NCI-H526 (cell line): ENCODE results near the gene MKS1.
A peak's percentile ranks its signal among the peaks of the same experiment; 100 is the strongest.

Experiments
- DNase-seq, 2 experiments: peaks; one replicate each; lab custom pipeline; 2025; lab: John Stamatoyannopoulos, UW

Gene MKS1

DNA sequence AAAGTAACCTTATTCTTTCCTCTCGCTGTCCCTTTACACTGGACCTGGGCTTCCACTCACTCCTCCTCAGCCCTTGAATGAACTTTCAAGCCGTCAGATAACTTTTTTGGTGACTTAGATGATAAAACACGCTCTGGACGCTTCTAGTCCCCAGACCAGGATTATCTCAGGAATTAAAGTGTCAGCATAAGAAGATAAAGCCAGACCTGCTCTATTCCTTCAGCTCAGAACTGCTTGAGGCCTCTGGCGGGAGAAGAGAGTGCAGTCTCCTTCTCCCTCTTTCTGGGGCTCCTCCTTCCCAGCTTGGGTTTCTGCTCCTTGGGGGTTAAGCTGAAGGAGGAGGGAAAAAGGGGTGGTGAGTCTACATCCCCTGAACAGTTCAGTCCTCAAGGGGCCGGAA, 25.9 kb upstream of the MKS1 start:
- no peak for DNase-seq

DNA sequence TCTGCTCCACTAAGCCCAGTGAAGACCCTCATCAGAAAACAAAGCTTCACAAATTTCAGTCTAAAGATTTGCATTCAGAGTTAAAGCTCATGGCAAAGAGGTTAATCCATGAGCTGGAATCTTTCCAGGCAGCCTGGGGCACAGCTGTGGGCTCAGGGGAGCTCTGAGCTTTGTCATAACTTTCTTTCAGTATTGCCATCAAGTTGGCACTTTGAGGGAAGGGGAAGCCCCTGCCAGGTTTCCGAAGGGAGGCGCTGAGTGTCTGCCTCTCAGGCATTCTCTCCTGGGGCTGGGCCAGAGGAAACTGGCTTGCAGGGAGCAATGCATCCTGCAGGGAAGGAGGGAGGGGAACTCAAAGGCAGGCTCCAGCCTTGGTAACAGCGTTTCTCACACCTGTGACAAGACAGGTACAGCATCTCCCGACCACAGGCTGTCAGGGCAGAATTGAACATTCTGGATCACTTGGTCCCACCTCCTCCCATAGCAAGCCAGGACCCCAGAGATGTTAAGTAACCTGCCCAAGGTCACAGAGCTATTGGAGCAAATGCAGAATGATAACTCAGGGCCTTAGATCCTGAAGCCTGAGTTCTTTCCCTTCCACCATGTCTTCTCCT, 23.2 kb upstream of the MKS1 start:
- DNase-seq: no peak

DNA sequence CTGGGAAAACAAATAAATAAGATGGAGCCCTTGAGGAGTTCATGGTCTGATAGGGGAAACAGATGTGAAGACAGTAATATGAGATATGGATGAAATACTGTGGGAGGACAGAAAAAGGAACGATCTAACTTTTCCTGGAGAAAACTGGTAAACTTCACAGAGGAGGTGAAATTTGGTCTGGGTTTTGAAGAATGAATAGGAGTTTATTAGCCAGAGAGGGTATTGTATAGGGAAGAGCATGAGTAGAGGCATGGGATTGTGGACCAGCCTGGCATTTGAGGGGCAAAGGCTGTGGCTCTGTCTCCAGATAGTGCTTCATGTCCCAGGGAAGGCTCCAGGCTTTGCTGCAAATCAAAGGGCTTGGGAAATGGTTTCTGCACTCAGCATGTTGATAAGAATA, 20.9 kb upstream of the MKS1 start:
- DNase-seq: no peak

DNA sequence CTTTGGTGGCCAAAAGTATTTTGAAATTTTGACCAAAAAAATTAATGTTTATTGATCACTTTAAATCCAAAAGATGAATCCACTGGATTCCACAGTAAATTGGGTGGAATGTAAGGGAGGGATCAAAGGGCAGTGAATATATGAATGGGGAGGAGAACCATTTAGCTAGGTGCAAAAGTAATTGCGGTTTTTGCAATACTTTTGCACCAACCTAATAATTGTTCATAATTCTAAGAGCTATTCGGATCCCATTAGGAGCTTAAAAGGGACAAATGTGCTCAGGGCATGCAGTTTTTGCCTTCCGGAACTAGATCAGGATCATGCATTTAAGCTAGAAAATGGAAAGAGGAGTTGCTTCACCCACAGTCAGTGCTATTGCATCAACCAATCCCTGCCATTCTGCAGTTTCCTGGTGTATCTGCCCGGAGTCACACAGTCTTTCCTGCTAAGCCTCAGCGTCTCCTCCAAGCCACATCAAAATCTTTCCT, 19.1 kb upstream of the MKS1 start, which contains the start of gene LPO:
Gene LPO, plus strand, starts transcription at position 438 of the 488 bp plus-strand sequence. CDS start 4,396 bp downstream, outside the sequence.
- no peak for DNase-seq

DNA sequence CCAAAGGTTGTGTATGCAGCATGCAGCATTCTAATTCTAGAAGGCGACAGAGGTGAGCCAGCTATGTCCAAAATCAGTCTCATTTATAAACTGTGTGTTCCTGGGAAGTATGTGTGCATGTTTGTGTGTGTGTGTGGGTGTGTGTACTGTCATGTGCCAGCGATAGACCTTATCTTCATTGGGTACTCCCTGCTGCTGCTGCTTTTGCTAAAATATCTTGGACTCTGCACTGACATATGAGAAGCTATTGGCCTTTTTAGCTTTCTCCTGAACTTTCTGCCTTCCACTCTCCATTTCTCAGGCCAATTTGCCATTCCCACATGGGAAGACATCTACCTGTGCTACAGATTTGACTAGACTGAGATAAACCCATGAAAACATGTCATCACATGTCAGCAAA, 17.3 kb upstream of the MKS1 start:
- no peak for DNase-seq

DNA sequence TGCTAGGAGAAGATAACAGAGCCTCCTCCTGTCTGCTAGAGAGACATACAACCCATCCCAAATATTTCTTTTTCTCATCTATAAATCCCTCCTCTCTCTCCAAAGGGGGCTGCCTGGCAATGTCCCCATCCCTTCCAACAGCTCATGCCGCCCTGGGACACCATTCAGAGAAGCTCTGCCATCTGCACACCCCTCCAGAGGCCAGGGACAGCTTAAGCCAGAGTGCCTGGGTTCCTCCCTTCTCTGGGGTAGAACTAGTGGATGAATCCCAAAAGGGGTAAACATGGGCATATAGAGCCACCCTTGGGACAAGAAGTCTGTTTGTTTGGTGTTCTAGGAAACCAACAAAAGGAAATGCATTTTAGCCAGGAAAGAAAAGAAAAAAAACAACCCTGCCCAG, 16.8 kb upstream of the MKS1 start:
- DNase-seq: no peak

DNA sequence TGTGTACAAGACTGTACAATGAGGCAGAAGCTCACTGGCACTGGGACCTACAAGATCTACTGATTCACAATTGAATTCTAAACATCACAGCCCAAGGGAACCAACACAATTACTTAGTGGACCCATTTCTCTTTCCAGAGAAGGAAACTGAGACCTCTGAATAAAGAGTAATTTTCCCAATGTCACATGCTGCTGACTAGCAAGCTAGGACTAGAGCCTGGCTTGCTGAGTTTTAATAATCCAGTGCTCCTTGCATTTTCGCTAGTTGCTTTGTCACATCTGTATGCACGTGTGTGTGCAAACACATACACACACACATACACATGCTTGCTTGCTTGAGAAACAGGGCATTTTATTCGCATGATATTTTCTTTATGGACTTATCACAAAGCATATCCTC, 15.5 kb upstream of the MKS1 start:
- DNase-seq: no peak

DNA sequence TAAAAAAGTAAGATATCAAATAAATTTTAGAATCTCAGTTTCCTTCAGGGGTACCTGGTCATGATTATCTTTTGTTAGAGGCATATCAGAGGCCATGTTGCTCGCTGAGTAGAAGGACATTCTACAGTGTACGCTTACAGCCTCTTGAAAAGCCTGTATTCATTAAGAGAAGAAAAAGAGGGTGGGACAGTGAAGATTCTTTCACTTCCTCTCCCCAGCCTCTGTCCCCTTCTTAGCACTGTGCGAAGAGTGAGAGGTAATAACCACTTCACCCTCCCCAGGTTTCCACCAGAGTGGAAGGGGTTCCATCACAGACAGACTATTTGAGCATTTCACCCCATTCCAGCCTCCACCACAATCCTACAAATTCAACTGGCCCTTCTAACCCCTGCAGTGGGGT, 14.5 kb upstream of the MKS1 start:
- DNase-seq: no peak

DNA sequence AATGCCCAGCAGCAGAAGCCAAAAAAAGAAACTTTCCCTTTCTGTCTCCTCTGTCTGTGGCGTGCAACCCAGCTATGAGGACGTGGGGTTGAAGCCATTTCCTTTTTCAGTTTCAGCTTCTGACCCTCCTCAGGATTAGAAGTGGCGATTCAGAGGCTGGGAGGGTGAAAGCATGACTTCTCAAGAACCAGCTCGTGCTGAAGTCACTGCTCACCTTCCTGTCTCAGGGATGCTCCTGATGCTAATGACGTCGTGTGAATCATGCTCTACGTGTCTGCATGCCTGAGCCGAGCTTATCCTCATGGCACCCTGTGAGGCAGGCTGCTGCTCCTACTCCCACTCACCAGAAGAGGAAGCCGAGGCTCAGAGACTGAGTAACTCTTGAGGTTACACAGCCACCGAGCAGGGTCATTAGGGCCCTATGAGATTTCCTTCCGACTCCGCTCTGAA, 13.7 kb upstream of the MKS1 start:
- DNase-seq: no peak

DNA sequence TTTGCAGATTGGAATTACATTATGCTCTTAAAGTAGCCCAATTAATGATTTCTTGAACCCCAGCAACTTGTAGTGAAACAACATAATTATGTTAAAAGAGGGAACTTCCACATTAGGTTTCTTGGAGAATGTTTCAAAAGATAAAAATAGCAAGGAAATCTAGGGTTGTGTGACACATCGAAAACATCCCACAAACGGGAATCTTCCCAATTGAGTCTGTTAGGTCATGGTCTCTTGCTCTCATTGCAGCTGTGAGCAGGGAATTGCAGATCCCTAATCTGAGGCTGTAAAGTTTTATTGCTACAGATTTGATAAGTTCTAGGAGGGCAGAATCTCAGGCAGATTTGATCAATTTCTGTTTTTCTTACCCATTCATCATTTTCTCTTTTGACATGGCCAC, 12.6 kb upstream of the MKS1 start:
- DNase-seq: no peak

DNA sequence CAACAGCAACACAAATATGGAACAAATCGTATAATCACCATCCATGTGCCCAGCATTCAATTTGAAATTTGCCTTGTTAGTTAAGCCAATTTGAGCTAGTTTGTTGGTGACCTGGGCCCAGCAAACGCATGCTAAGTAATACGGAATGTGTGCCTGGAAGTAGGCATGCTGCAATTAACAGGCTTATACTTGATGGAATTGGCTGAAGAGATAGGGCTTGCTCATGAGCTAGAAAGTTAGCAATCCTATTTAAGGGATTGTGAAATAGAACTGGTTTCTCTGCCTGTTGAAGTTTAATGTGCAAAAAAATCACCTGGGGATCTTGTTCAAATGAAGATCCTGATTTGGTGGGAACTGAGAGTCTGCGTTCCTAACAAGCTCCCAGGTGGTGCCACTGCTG, 10.8 kb upstream of the MKS1 start:
- no peak for DNase-seq

DNA sequence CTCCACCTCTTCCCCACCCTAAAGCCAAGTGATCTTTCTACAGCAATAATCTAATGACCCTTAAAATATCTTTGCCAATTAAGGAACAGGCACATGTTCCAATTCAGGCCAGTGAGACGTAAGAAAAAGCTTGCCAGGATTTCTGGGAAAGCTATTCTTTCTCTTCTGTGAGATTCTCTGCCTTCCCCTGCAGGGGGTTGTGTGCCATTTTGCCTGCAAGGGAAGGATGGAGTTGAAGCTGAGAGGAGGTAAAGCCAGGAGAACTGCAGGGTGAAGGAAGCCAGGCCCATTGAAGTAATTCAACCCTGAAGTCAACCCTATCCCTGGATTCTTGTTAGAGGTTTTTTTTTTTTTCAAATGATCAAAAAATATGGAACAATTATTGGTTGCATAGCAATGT, 10.3 kb upstream of the MKS1 start:
- no peak for DNase-seq

DNA sequence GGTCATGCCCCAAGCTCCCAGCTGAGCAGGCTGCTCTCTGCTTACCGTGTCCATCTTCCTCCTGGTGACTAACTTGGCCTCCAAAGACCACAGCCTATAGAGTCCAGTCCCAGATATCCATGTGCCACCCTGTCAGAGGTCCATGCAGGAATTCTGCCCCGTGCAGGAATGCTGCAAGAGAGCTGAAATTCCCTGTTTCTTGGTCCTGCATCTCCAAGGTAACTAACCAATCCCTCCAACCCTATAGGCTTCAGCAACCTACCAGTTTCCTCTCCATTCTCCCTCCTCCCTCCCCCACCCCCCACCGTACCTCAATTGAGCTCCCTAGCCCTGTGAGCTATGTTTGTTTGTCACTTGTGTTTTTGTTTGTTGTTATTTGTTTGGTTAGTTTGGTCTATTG, 9.6 kb upstream of the MKS1 start:
- DNase-seq: no peak

DNA sequence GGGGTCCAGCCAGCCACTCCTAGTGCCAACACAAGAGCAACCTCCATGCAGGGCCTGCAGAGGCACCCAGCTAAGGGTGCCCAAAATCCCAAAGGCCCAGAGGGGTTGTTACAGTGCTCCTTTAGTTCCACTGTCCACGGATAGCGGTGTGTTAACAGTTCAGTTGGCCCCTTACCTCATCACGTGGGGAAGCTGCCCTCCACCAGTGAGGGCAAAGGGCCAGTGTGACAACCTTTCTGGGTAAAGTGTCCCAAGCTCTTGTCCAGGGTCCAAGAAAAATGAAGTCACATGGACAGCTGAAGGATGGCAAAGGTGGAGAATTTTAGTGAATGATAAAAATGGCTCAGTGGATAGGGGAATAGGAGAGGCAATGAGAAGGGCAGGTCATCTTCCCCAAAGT, 8.7 kb upstream of the MKS1 start:
- DNase-seq: no peak

DNA sequence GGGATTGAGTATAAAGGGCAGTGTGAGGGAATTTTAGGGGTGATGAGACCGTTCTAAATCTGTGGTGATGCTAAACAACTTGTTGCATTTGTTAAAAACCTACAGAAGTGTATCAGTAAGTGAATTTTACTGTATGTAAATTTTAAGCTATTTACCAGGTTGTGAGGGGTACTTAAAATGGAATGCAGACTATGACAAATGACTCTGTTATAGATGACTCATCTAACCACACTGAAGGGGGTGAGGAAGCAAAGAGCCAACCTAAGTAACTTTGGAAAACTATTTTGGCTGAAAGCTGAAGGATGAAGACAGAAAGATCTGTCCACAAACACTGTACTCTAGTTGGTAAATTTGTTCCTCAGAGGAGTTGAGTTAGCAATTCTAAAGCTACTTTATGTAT, 5.3 kb upstream of the MKS1 start:
- no peak for DNase-seq

DNA sequence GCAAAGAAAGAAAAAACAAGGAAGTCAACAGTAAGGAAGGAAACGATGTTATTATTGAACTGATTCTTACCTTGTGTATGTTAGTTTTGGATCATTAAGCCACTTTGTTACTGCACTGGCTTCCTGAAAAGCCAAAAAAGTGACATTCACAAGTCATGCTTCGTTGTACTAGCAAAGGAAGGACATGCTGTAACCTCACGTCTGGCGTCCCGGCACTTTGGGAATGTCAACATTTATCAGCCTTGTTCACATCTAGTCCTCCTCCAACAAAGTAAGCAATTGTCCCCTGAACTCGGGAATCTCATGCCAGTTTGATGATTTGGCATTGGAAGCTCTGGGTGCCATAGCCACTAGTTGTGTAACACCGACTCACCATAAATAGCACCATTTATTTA, 731 bp upstream of the MKS1 start:
- no peak for DNase-seq

DNA sequence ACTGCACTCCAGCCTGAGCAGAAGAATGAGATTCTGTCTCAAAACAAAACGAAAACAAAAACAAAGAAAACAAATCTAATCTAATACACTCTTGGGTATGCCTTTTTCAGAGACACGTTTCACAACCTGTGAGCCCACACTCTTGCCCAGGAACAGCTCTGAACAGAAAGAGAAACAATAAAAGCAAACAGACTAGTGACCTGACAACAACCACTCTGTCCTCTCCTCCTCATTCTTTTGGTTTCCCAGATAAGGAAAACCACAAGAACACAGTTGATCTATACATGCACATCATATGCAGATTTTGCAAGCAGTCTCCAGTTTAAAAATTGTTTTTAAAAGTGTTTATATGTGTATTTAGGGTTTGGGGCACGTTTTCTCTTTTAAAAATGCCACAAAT, 1.3 kb downstream of the MKS1 start:
- DNase-seq: no peak

DNA sequence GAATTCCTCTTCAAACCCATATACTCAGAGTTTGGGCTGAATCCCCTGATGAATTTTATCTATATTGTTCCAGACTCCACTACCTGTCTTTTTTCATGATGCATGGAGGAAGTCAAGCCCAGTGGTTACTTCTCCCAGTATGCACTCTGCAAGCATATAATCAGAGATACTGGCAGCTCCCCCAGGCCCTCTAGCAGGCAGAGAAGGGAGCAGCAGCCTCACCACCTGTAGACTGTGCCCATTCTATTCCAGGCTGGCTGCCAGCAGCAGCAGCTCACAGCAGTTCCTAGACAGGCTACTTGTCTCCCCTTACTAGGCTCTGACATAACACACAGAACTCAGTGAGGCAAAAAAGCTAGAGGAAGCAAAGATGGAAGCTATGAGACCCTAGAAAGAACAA, 3.4 kb downstream of the MKS1 start:
- peak in 1 of 2 experiments; percentile 49 for DNase-seq

DNA sequence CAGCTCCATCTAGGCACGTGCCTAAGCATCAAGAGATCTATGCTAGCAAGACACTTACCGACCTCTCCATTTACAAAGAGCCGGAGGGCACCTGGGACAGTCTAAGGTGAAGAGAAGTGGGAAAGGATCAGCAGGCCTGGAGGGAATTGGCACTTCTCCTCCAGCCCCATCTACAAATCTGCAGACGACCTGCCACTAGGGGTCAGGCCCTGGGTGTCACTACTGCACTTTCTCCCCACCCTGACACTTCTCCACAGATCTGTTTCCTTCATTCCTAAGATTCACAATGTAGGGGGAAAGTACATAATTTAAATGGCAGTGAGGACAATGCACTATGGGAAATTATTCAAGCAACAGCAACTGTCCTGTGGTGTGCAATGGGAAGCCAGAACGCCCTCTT, 8.1 kb downstream of the MKS1 start:
- no peak for DNase-seq

DNA sequence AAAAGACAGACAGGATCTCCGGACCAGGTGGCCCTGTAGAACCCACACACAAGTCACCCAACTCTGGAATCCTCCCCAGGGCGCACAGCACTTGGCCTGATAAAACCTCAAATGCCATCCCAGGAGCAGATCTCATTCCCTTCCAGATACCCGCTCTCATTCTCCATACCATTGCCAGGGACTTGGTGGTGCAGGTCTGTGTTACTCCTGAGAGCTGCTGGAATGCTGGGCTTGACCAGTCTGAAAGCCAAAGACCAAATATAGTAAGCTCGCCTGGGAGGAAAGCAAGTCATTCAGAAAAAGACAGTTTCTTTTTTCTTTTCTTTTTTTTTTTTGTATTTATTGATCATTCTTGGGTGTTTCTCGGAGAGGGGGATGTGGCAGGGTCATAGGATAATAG, 10.7 kb downstream of the MKS1 start:
- DNase-seq: no peak

DNA sequence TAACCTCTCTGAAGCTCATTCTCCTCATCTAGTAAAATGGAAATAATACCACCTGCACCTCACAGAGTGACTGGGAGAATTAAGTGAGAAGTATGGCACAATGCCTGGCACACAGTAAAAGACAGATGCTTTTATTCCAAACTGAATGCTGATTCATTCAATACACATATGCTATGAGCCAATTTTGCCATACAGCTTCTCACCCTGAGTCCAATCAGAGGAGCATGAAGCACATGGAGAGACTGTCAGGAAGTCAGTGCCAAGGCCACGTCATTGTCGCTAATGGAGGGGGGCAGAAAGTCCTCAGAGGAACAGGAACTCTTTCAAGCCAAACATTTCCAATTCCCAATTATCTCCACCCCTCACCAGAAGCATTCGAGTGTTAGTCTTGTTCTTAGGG, 11.6 kb downstream of the MKS1 start:
- no peak for DNase-seq

DNA sequence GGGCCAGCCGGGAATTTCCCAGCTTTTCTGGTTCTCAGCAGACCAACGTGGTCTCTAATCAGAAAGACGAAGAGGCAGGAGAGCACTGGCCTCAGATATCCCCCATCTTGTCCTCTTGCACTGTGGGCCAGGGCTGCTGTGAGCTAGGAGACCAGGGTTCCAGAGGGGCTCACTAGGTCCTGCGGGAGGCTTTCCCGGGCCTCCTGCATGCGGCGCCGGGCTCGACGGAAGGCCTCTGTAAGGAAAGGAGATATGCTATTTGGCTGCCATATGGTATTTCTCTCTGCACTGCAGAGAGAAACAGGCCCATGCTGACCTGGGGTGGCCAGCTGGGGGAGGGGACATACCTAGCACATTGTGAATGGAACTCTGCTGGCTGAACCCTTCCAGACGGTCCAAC, 13.1 kb downstream of the MKS1 start:
- DNase-seq: no peak

DNA sequence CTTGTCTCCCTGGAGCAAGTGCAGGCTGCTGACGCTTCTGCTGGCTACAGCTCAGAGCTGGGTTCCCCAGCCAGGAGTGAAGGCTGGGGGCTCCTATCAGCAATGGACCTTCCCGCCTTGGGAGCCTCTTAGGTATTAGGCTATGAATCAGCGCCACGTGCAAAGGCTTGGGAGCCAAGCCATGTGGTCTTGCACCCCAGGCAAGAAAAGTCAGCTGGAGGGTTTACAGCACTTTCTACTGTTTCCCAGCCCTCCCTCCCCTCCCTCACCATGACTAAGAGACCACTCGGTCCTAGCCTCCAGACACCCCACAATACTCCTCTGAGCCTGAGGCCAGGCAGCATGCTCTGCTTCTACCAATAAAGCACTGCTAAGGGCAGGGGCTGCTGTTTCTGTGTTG, 14.3 kb downstream of the MKS1 start:
- no peak for DNase-seq

DNA sequence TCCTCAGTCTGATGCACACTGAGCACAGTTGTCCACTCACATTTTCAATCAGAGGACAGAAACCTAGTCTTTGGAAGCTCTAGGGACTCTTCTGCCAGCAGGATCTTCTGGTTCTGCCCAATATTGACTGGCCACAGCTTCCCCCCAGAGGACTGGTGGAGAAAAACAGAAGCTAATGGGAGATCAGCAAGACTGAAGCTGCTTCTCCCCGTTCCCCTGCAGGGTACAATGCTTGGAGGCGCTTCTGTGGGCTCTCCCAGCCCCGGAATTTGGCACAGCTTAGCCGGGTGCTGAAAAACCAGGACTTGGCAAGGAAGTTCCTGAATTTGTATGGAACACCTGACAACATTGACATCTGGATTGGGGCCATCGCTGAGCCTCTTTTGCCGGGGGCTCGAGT, 16.2 kb downstream of the MKS1 start:
- DNase-seq: no peak
